Ascending aorta (tissue), 2 donors: ENCODE measurements around the gene CADPS2. TPM values are rescaled to one million over a fixed set of nuclear protein-coding genes. Genes with fewer than 3 reads are reported as not detected.

Experiments used
- DNase-seq, 2 donors: peaks; one replicate each; pipeline ENCODE4 v3.0.0-alpha.2; 2019; ENCODE audit warnings: low spot score in 2 of 2
- H3K27ac ChIP-seq, 2 donors: fragments of 200-600 bp; sonication (generic); one replicate each; pipeline ENCODE4 v1.5.1; 2016 to 2017; ENCODE audit warnings: mild to moderate bottlenecking in 1 of 2
- H3K27me3 ChIP-seq: fragments of 200-600 bp; sonication (generic); one replicate; pipeline ENCODE4 v1.5.1; 2017
- H3K36me3 ChIP-seq, 2 donors: fragments of 200-600 bp; sonication (generic); one replicate each; pipeline ENCODE4 v1.5.1; 2016
- H3K4me1 ChIP-seq, 2 donors: fragments of 200-600 bp; sonication (generic); one replicate each; pipeline ENCODE4 v1.5.1; 2016 to 2017; ENCODE audit warnings: mild to moderate bottlenecking in 1 of 2
- H3K4me3 ChIP-seq, 2 donors: fragments of 200-600 bp; sonication (generic); one replicate each; pipeline ENCODE4 v1.5.1; 2016 to 2017; ENCODE audit warnings: mild to moderate bottlenecking in 1 of 2
- H3K9me3 ChIP-seq, 2 donors: fragments of 200-600 bp; sonication (generic); one replicate each; pipeline ENCODE4 v1.5.1; 2016
- intact Hi-C: fragments of 100-400 bp; cut with DNase I; formaldehyde crosslinking; loops from one replicate; pipeline ENCODE4 v1.15.1; 2023
- total RNA-seq: library from RNA; depleted of rRNA; stranded (reverse); fragments of >200 nt; gene quantifications from one replicate; pipeline ENCODE4 v1.1.0, GENCODE V29; 2016
- TF ChIP-seq, protein P1 (sequence below), 3 experiments: fragments of 200-600 bp in 2 of 3; fragments of 450-650 bp in 1 of 3; sonication (generic) in 2 of 3; IDR thresholded peaks; one replicate each; pipeline ENCODE4 v1.5.1; 2016 to 2019; ENCODE audit warnings: antibody characterized with exemption in 3 of 3, mild to moderate bottlenecking in 1 of 3, moderate library complexity in 1 of 3

The CADPS2 gene
- total RNA-seq, 1 donor from 2014 or later = 31.8 TPM

DNA sequence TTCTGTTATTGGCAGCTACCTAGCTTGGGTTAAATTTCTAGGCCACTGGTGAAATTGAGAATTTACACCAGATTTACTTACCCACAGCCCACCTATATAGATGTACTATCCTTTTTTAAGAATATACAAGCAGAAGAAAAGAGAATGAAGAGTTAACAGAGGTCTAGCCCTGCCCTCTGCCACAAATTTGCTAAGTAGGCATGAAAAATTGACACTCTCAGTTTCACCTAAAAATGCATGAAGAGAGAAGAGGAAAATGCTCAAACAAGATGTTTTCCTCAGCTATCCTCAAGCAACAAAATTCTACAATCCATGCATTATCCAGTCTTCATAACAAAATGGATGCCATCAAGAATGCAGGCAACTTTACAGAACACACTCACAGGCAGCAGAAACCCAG is 158.9 kb downstream of the CADPS2 start:
- Histone ChIP-seq H3K36me3 (no peaks in the 10 kb centered on the region), H3K4me3 (no peak overlapping the region), H3K27me3 (no peaks in the 10 kb centered on the region), H3K9me3 (peaks cover 0 to 3% of the 10 kb centered on the region in 2 donors), H3K27ac (no peak overlapping the region), H3K4me1 (no peaks in the 10 kb centered on the region)
- TF ChIP-seq, protein P1, sequence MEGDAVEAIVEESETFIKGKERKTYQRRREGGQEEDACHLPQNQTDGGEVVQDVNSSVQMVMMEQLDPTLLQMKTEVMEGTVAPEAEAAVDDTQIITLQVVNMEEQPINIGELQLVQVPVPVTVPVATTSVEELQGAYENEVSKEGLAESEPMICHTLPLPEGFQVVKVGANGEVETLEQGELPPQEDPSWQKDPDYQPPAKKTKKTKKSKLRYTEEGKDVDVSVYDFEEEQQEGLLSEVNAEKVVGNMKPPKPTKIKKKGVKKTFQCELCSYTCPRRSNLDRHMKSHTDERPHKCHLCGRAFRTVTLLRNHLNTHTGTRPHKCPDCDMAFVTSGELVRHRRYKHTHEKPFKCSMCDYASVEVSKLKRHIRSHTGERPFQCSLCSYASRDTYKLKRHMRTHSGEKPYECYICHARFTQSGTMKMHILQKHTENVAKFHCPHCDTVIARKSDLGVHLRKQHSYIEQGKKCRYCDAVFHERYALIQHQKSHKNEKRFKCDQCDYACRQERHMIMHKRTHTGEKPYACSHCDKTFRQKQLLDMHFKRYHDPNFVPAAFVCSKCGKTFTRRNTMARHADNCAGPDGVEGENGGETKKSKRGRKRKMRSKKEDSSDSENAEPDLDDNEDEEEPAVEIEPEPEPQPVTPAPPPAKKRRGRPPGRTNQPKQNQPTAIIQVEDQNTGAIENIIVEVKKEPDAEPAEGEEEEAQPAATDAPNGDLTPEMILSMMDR (IDR thresholded peaks at IDR 0.05) = no peak
- intact Hi-C loops = no loop called here
- DNase-seq = no peak

DNA sequence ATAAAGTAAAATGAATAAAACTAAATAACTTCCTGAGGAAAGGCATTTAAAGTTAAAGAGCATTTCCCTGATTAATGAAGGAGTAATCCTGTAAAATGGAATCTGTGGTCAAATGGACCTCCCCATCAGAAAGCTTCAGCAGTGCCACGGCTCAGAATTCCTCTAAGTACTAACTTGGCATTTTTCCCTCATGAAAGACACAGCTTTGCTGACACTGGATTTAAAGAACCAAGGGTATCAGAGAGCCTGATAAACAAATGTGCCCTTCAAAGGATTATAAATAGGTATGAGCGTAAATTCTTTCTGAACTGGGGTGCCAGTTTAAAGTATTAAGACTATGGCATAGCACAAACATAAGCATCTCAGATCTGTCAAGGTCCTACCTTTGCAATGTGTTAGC is 159.4 kb downstream of the CADPS2 start:
- no peaks in the 10 kb centered on the region for H3K36me3 ChIP-seq
- H3K27ac ChIP-seq = no peak overlapping the region
- TF ChIP-seq, protein P1 (IDR thresholded peaks at IDR 0.05) = no peak
- no peaks in the 10 kb centered on the region for H3K4me1 ChIP-seq
- intact Hi-C loops = no loop called here
- peaks cover 0 to 3% of the 10 kb centered on the region in 2 donors for H3K9me3 ChIP-seq
- H3K4me3 ChIP-seq = no peak overlapping the region
- no peaks in the 10 kb centered on the region for H3K27me3 ChIP-seq
- DNase-seq = no peak

DNA sequence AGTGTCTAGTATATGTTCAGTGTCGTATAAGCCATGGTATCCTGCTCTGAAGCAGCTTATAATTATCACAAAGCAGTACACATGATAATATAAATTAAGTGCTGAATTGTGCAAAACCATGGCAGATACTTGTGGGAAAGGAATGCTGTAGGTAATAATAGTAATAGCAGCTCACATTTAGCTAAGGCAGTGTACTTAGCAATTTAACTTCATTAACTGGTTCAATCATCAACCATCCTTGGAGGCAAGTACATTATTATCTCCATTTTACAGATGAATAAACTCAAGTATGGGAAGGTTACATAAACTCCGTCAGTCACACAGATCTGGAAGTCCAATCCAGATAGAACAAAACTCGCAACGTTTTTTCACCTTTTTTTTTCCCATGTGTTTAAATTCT is 161.9 kb downstream of the CADPS2 start:
- intact Hi-C loops = no loop called here
- TF ChIP-seq, protein P1 (IDR thresholded peaks at IDR 0.05) = no peak
- Histone ChIP-seq H3K4me1 (no peaks in the 10 kb centered on the region), H3K36me3 (no peaks in the 10 kb centered on the region), H3K27ac (no peak overlapping the region), H3K27me3 (no peaks in the 10 kb centered on the region), H3K4me3 (no peak overlapping the region), H3K9me3 (peaks cover 0 to 3% of the 10 kb centered on the region in 2 donors)
- no peak for DNase-seq

DNA sequence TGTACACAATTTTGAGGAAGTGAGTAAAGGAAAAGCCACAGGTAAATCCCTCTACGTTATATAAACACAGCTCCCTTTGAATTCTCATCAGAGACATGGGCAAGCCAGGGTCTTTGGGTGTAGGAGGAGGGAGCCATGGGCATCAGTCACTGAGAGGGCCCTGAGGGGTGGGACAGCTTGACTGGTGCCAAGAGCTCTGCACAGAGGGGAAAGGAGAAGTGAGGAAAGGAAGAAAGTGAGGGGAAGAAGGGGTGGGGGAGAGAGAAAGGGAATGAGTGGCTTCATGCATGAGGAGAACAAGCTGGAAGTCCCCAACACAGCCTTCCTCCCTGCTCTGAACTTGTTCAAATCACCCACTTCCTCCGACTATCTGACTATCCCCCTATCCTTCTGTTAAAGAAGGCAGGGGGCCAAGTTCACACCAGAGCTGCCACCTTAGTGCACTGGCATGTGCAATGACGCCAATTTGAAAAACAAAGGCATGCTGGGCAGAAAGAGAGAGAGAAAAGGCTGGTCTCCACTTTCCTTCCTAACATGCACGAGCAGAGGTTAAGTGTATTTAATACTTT is 167.2 kb downstream of the CADPS2 start:
- H3K36me3 ChIP-seq = no peaks in the 10 kb centered on the region
- H3K9me3 ChIP-seq = peaks cover 0 to 3% of the 10 kb centered on the region in 2 donors
- intact Hi-C loops = no loop called here
- no peaks in the 10 kb centered on the region for H3K27me3 ChIP-seq
- H3K4me3 ChIP-seq = no peak overlapping the region
- DNase-seq = no peak
- no peaks in the 10 kb centered on the region for H3K4me1 ChIP-seq
- TF ChIP-seq, protein P1 (IDR thresholded peaks at IDR 0.05) = no peak
- no peak overlapping the region for H3K27ac ChIP-seq

DNA sequence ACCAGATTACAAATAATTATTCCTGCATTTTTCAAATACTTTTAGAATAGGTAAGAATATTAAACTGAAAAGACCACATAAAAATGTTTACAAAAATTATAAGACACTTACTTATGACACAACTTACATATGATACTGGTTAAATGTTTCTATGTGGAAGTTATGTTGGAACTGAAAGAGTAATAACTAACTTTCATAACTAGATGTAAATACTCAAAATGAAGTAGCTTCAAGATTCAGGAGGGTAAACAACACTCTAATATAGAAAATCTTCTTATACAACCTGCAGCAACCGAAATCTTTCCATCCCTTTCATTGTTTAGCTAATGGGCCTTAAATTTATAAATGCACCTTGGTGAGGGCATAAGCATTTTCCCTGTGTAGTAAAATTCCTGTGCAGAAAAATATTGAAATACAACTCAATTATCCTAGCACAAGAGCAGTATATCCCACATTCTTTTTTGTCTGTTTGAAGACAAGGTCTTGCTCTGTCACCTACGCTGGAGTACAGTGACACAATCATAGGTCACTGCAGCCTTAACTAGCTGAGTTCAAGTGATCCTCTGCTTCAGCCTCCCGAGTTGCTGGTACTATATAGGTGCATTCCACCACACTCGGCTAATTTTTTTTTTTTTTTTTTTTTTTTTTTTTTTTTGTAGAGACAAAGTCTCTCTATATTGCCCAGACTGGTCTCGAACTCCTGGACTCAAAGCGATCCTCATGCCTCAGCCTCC is 168.7 kb downstream of the CADPS2 start:
- TF ChIP-seq, protein P1 (IDR thresholded peaks at IDR 0.05) = no peak
- no peaks in the 10 kb centered on the region for H3K4me1 ChIP-seq
- H3K9me3 ChIP-seq = no peaks in the 10 kb centered on the region
- DNase-seq = no peak
- no peaks in the 10 kb centered on the region for H3K36me3 ChIP-seq
- H3K4me3 ChIP-seq = no peak overlapping the region
- H3K27me3 ChIP-seq = no peaks in the 10 kb centered on the region
- no peak overlapping the region for H3K27ac ChIP-seq
- intact Hi-C loops = no loop called here
